H9 (cell line): ENCODE measurements around the gene UBE3A. TPM values are rescaled to one million over a fixed set of nuclear protein-coding genes. Genes with fewer than 3 reads are reported as not detected.

Experiments used
- DNase-seq: peaks from one replicate; pipeline ENCODE4 v3.0.0-alpha.2; 2017
- H2AFZ ChIP-seq: one replicate; pipeline ENCODE4 v1.6.1; 2013; ENCODE audit warnings: mild to moderate bottlenecking, low read length, control low read depth, moderate library complexity
- H2AK5ac ChIP-seq: 2 replicates; pipeline ENCODE4 v1.6.1; 2013; ENCODE audit warnings: low read length, control low read depth, mixed read lengths; ENCODE audit not compliant: insufficient read length
- H2BK120ac ChIP-seq: one replicate; pipeline ENCODE4 v1.6.1; 2013; ENCODE audit warnings: low read depth, mild to moderate bottlenecking, low read length, control low read depth, inconsistent platforms; ENCODE audit not compliant: poor library complexity, severe bottlenecking
- H2BK12ac ChIP-seq: 2 replicates; pipeline ENCODE4 v1.6.1; 2013; ENCODE audit warnings: low read length, control low read depth, mixed read lengths, low read depth; ENCODE audit not compliant: insufficient read length
- H2BK15ac ChIP-seq: 2 replicates; pipeline ENCODE4 v1.6.1; 2013; ENCODE audit warnings: low read depth, low read length, control low read depth
- H2BK20ac ChIP-seq: one replicate; pipeline ENCODE4 v1.6.1; 2013; ENCODE audit warnings: low read depth, mild to moderate bottlenecking, low read length, control low read depth, inconsistent platforms; ENCODE audit not compliant: poor library complexity, severe bottlenecking
- H2BK5ac ChIP-seq: 2 replicates; pipeline ENCODE4 v1.6.1; 2013; ENCODE audit warnings: low read length, control low read depth, mixed read lengths; ENCODE audit not compliant: insufficient read length
- H3K14ac ChIP-seq: 2 replicates; pipeline ENCODE4 v1.6.1; 2013; ENCODE audit warnings: low read length, control low read depth; ENCODE audit not compliant: insufficient read depth
- H3K18ac ChIP-seq: 2 replicates; pipeline ENCODE4 v1.6.1; 2013; ENCODE audit warnings: low read depth, mild to moderate bottlenecking, mixed read lengths, low read length, control low read depth; ENCODE audit not compliant: insufficient read length
- H3K23ac ChIP-seq: 2 replicates; pipeline ENCODE4 v1.6.1; 2013; ENCODE audit warnings: low read length, control low read depth, mixed read lengths, low read depth; ENCODE audit not compliant: insufficient read length
- H3K23me2 ChIP-seq: 2 replicates; pipeline ENCODE4 v1.6.1; 2013; ENCODE audit warnings: low read depth, mild to moderate bottlenecking, mixed read lengths, low read length, control low read depth; ENCODE audit not compliant: insufficient read length, poor library complexity, severe bottlenecking
- H3K27ac ChIP-seq: 2 replicates; pipeline ENCODE4 v1.5.1; 2013; ENCODE audit warnings: low read length, control low read depth, mixed read lengths, low read depth; ENCODE audit not compliant: insufficient read length
- H3K27me3 ChIP-seq: 2 replicates; pipeline ENCODE4 v1.6.1; 2013; ENCODE audit warnings: low read length, control low read depth, inconsistent platforms; ENCODE audit not compliant: insufficient read depth
- H3K4ac ChIP-seq: 2 replicates; pipeline ENCODE4 v1.6.1; 2013; ENCODE audit warnings: low read depth, mild to moderate bottlenecking, control low read depth, inconsistent platforms, low read length, moderate library complexity
- H3K4me1 ChIP-seq: 2 replicates; pipeline ENCODE4 v1.6.1; 2013; ENCODE audit warnings: low read length, control low read depth, inconsistent platforms; ENCODE audit not compliant: insufficient read depth
- H3K4me2 ChIP-seq: 2 replicates; pipeline ENCODE4 v1.6.1; 2013; ENCODE audit warnings: low read length, control low read depth, mixed read lengths; ENCODE audit not compliant: insufficient read length, insufficient read depth
- H3K56ac ChIP-seq: 2 replicates; pipeline ENCODE4 v1.6.1; 2013; ENCODE audit warnings: low read depth, mild to moderate bottlenecking, mixed read lengths, low read length, control low read depth; ENCODE audit not compliant: insufficient read length
- H3K79me1 ChIP-seq: 2 replicates; pipeline ENCODE4 v1.6.1; 2013; ENCODE audit warnings: low read depth, mild to moderate bottlenecking, moderate library complexity, low read length, control low read depth, inconsistent platforms; ENCODE audit not compliant: insufficient read depth, poor library complexity, severe bottlenecking
- H3K79me2 ChIP-seq: 2 replicates; pipeline ENCODE4 v1.6.1; 2013; ENCODE audit warnings: low read length, control low read depth, inconsistent platforms; ENCODE audit not compliant: insufficient read depth
- H3K9ac ChIP-seq: 2 replicates; pipeline ENCODE4 v1.6.1; 2013; ENCODE audit warnings: low read length, control low read depth, mixed read lengths; ENCODE audit not compliant: insufficient read length; ENCODE audit errors: extremely low read depth
- H3K9me3 ChIP-seq: one replicate; pipeline ENCODE4 v1.6.1; 2013; ENCODE audit warnings: low read depth, low read length, inconsistent platforms; ENCODE audit not compliant: control insufficient read depth
- H3T11ph ChIP-seq: one replicate; pipeline ENCODE4 v1.6.1; 2013; ENCODE audit warnings: mild to moderate bottlenecking, low read length, control low read depth, inconsistent platforms
- H4K20me1 ChIP-seq: one replicate; pipeline ENCODE4 v1.6.1; 2013; ENCODE audit not compliant: control insufficient read depth, insufficient read length, insufficient read depth
- H4K5ac ChIP-seq: 2 replicates; pipeline ENCODE4 v1.6.1; 2013; ENCODE audit warnings: low read depth, mild to moderate bottlenecking, mixed read lengths, low read length, control low read depth; ENCODE audit not compliant: insufficient read length
- H4K8ac ChIP-seq: replicated peaks from 2 replicates; pipeline ENCODE4 v1.6.1; 2013; ENCODE audit warnings: low read length, control low read depth, mixed read lengths, low read depth; ENCODE audit not compliant: insufficient read length
- H4K91ac ChIP-seq: 2 replicates; pipeline ENCODE4 v1.6.1; 2013; ENCODE audit warnings: low read depth, mild to moderate bottlenecking, moderate library complexity, mixed read lengths, low read length, control low read depth; ENCODE audit not compliant: insufficient read length
- H3K27ac Mint-ChIP-seq, 3 experiments: 2 replicates in 2 of 3; 3 replicates in 1 of 3; pipeline ENCODE4 v1.8.0; 2020 to 2021; ENCODE audit warnings: mixed read lengths in 3 of 3, mild to moderate bottlenecking in 1 of 3, moderate library complexity in 1 of 3
- H3K27me3 Mint-ChIP-seq: 2 replicates; pipeline ENCODE4 v1.8.0; 2021; ENCODE audit warnings: low read depth, mild to moderate bottlenecking, moderate library complexity, mixed read lengths
- H3K36me3 Mint-ChIP-seq, 3 experiments: 2 replicates in 2 of 3; 3 replicates in 1 of 3; pipeline ENCODE4 v1.8.0; 2020 to 2021; ENCODE audit warnings: low read depth in 3 of 3, mixed read lengths in 3 of 3; ENCODE audit not compliant: insufficient read depth in 1 of 3
- H3K4me1 Mint-ChIP-seq, 2 experiments: 2 replicates each; pipeline ENCODE4 v1.8.0; 2020; ENCODE audit warnings: mixed read lengths in 2 of 2
- H3K4me3 Mint-ChIP-seq, 2 experiments: 2 replicates in 1 of 2; 3 replicates in 1 of 2; pipeline ENCODE4 v1.8.0; 2020 to 2021; ENCODE audit warnings: mild to moderate bottlenecking in 2 of 2, mixed read lengths in 2 of 2, moderate library complexity in 1 of 2
- H3K9me3 Mint-ChIP-seq, 2 experiments: 2 replicates in 1 of 2; 3 replicates in 1 of 2; pipeline ENCODE4 v1.8.0; 2020; ENCODE audit warnings: mild to moderate bottlenecking in 2 of 2, mixed read lengths in 2 of 2, moderate library complexity in 1 of 2
- CTCF ChIP-seq: fragments of 200-600 bp; sonication (generic); conservative IDR thresholded peaks from 3 replicates; pipeline ENCODE4 v1.8.0; 2021; ENCODE audit warnings: antibody characterized with exemption, mild to moderate bottlenecking
- WGBS: extraction: QIAGEN DNeasy Blood & Tissue Kit; methylation state at CpG from one replicate; pipeline ENCODE4 v1.1.7; 2013; ENCODE audit warnings: missing lambda C conversion rate, low lambda C conversion rate, mixed read lengths; ENCODE audit not compliant: insufficient read length; ENCODE audit errors: extremely low coverage; 5-methylcytosine and 5-hydroxymethylcytosine counted together
- total RNA-seq: library from RNA; stranded (reverse); gene quantifications from 2 replicates; pipeline ENCODE4 v1.2.1, GENCODE V29; 2021

The UBE3A gene
- total RNA-seq, 1 experiment from 2014 or later = 108 TPM

DNA sequence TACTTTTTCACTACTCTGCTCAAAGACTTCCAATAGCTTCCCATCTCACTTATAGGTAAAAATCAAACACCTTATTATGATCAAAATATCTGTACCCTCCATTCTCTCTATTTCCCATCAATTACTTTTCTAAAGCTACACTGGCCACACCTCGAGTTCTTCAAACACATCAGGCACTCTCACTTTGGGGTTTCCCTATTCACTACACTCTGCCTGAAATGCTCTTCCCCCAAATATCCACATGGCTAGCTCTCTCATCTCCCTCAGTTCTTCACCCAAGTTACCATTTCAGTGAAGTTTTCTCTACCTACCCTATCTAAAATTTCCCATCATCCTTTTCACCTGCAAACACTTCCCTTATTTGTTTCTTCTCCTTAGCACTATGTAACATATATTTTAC, 14.8 kb downstream of the UBE3A start:
- H3K79me1 ChIP-seq = peaks cover 2% of the 10 kb centered on the region
- H2AFZ ChIP-seq = no peak overlapping the region
- no peak overlapping the region for H3K56ac ChIP-seq
- Mint-ChIP-seq H3K36me3 (peaks cover 5 to 12% (median 8%) of the 10 kb centered on the region in 3 experiments; a peak in 6 of 7 replicates), H3K9me3 (peaks cover 0 to 3% of the 10 kb centered on the region in 2 experiments; a peak in 1 of 5 replicates), H3K4me1 (peaks cover 29 to 39% of the 10 kb centered on the region in 2 experiments), H3K4me3 (no peak overlapping the region), H3K27me3 (no peaks in the 10 kb centered on the region), H3K27ac (peak overlapping the region in 1 of 3 experiments; percentile 0; a peak in 1 of 7 replicates)
- no peak overlapping the region for H3K9ac ChIP-seq
- no peaks in the 10 kb centered on the region for H3K4me1 ChIP-seq
- H3K4ac ChIP-seq = no peak overlapping the region
- H3K27me3 ChIP-seq = no peaks in the 10 kb centered on the region
- no peak overlapping the region for H4K5ac ChIP-seq
- H3K79me2 ChIP-seq = peaks cover 41% of the 10 kb centered on the region; the same call in 1 of the 2 replicates
- no peak overlapping the region for H4K91ac ChIP-seq
- no peak overlapping the region for H2BK20ac ChIP-seq
- no peak overlapping the region for H3K14ac ChIP-seq
- no peak overlapping the region for H2BK5ac ChIP-seq
- H3T11ph ChIP-seq = no peak overlapping the region
- no peak overlapping the region for H3K23ac ChIP-seq
- no peak overlapping the region for H2BK15ac ChIP-seq
- no peaks in the 10 kb centered on the region for H4K20me1 ChIP-seq
- H3K4me2 ChIP-seq = no peak overlapping the region
- H3K9me3 ChIP-seq = no peaks in the 10 kb centered on the region
- no peak for DNase-seq
- no peak overlapping the region for H2BK120ac ChIP-seq
- H2BK12ac ChIP-seq = no peak overlapping the region
- TF ChIP-seq CTCF = no peak
- H3K23me2 ChIP-seq = no peaks in the 10 kb centered on the region
- H4K8ac ChIP-seq = no peak overlapping the region
- H3K27ac ChIP-seq = no peak overlapping the region
- no CpG with 5 or more reads among the region's 1 CpG for whole genome bisulfite sequencing
- H2AK5ac ChIP-seq = no peak overlapping the region
- no peak overlapping the region for H3K18ac ChIP-seq
